HG03280 (cell line): ENCODE data around the gene TRHDE.
"Not testable (repeated sequence)": the region's sequence is repeated elsewhere in the genome, so short reads cannot be mapped to it uniquely, and the experiment has no call there.

ENCODE experiments used
- ATAC-seq: cut with Tn5 transposase; IDR thresholded peaks from one replicate; pipeline ENCODE4 v1.9.1; 2021; ENCODE audit warnings: mild to moderate bottlenecking, moderate library complexity; ENCODE audit not compliant: unreplicated experiment

The TRHDE gene

DNA sequence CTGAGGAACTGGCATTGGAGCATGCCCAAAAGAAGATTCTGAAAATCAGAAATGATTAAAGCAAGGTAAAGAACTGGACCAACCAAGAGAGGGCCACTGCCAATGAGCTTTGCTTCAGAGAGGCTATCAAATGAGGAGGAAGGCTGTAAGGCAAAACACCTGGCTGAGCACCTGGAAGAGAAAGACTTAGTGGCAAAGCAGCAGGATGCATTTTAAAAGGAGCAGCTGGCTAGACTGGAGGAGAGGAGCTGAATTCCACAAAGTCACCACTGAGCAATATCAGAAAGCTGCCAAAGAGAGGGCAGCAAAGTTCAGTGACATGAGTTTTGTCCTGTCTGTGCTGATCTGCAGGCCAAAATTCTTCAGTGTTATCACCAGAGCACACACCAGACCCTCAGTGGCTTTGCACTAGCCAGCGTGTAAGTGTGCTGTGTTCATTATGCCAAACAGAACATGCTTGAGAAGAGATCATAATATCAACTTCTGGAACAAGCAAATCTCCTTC lies 338.7 kb downstream of the TRHDE start:
- no peak for ATAC-seq

DNA sequence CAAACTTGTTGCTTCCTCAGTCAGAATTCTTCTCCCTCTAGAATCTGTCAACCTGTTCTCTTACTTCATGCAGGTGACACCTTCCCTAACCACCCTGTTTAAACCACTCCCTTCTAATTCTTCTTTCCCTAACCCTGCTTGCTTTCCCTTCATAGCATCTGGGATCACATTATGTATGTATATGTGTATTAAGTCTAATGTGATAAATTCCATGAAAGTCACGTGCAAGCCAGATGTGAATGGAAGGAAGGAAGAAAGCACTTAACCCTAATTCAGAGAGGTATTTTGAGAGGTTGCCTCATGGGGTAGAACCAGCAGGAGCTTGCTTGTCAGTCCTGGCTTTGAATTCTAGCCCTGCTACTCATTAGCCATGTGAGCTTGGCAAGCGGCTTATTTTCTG lies 340.0 kb downstream of the TRHDE start:
- ATAC-seq, result no peak

DNA sequence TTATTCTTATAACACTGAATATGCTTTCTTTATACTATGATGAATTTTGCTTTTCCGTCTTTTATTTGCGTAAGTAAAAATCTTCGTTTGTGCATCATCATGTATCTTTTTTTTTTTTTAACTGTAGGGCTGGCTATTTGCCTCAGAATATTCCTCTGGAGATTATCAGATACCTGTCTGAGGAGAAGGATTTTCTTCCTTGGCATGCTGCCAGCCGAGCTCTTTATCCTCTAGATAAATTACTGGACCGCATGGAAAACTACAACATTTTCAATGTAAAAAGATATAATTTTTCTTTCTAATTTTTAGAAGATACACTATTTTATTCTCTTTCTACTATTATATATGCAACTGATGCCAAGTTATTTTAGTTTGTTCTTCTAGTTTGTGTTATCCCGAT lies 346.6 kb downstream of the TRHDE start:
- no peak for ATAC-seq

GRCh38 chr12:72622556-72622955 lies 350.4 kb downstream of the TRHDE start:
- no peak for ATAC-seq

DNA sequence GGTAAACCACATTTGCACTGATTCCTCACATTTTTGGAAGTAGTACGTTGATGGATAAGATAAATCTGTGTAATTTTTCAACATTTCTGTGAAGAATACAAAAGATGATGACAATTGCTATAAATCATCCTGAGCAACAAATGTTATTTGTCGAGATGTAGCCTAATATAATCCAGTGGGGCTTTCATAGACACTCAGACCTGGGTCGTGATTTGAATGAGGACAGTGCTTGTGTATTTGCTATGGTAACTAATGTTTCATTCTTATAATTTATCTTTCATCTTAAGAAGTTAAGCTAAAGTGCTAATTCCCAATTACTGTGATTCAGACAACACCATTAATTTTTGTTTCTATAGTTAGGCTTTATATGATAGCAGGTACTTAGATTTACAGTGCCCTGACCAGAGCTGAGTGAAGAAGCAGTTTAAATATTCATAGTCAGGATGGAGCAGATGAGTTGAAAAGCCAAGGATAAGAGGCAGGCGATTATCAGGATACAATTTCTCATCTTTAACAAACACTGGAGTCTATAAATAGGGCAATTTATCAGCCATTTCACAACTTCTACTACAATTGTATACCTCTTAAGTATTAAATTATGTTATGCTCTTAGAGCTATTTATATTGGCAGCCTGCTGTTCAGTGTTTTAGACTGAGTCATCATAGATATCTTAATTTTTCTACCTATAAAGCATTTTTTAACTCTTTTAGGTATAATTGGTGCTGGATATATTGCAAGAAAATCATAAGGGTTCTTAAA lies 359.9 kb downstream of the TRHDE start:
- ATAC-seq, result no peak

DNA sequence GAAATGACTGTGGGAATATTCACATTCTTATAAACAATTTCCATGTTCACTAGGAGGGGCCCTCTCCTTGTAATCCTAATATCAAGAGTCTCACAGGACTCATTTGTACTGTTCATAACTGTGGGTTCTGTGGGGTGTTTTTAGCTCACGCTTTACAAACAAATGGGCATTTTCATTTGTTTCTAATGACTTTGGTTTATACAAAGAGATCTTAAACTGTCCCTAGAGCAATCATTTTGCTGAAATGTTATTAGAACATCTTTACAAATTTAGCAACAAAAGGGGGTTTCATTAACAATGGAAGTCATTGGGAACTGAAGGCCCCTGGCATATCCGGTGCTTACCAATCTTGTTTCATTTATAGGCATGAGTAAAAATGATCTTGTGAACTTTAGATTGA lies 370.5 kb downstream of the TRHDE start:
- no peak for ATAC-seq

- ATAC-seq, result no peak
Measured at GRCh38 chr12:72647139-72647538, 375.0 kb downstream of the TRHDE start.

- ATAC-seq, result no peak
Measured at GRCh38 chr12:72658615-72659014, 386.4 kb downstream of the TRHDE start.

GRCh38 chr12:72660174-72660573 lies 388.0 kb downstream of the TRHDE start:
- not testable (repeated sequence) for ATAC-seq

DNA sequence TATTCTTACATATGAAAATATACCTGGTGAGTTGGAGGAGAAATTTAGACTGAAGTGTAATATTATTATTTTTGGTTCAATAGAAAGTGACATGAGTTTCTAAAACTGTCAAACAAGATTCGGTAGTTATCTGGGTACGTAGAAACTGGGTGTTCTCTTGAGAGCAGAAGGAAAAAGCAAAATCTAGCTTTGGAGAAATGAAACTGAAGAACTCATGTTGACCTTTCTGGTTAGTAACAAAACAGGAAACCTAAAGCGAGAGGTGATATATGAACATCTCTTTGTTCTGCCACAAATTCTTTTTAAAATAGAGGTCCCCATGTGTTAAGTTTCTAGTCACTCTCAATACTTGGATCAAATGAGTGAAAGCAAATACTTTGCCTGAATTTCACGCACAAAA lies 401.7 kb downstream of the TRHDE start:
- no peak for ATAC-seq

GRCh38 chr12:72676556-72676955 lies 404.4 kb downstream of the TRHDE start:
- no peak for ATAC-seq

GRCh38 chr12:72677139-72677538 lies 405.0 kb downstream of the TRHDE start:
- ATAC-seq, result no peak

DNA sequence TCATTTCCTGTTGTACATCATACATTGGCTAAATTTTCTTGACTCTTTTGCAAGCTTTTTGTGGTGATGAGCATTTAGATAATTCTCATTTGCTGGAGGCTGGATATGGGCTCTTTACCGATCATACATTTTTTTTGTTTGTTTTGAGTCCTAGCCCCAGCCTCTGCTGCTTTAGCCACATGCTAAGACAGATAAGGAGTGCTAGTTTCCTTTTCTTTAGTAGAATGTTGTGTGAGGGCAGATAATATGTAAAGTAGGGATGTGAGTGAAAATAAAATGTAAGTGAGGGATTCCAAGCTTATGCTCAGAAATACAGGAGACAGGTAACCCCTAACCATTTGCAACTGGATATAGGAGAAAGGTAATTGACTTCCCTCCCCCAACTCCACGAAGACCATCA lies 405.7 kb downstream of the TRHDE start:
- ATAC-seq, result no peak

GRCh38 chr12:72679147-72679757 lies 407.1 kb downstream of the TRHDE start:
- no peak for ATAC-seq

- no peak for ATAC-seq
Measured at GRCh38 chr12:72681028-72681427, 408.9 kb downstream of the TRHDE start.

DNA sequence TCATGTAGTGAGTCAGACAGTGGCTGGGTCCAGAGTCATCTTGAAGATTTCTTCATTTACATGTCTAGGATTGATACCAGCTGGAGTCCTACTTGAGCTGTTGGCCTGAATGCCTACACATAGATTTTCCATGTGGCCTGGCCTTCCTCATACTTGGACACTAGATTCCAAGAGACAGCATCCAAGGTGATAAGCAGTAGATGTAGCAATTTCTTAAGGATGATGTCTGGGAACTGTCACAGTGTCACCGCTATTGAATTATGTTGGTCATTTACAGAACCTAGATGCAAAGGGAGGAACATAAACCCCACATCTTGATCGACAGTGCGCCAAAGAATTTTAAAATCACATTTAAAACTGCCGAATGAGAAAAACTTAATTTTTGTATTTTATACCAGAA lies 412.3 kb downstream of the TRHDE start:
- ATAC-seq, result no peak

DNA sequence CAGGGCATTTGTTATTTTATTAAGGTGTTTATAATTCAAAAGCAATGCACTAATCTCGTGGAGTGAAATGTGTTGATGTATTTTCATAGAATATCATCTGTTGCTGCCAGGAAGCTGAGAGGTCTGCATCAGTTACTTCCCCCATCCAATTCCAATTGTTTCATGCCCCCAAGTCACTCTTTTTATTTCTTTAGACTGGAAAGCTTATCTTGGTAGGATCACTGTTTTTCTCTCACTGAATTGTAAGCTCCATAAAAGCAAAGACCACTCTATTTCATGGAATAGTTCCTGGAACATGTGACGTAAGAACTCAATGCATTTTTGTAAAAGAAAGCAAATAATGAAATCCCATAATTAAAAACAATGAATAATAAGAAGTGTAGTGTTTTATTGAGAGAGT lies 420.2 kb downstream of the TRHDE start:
- no peak for ATAC-seq

DNA sequence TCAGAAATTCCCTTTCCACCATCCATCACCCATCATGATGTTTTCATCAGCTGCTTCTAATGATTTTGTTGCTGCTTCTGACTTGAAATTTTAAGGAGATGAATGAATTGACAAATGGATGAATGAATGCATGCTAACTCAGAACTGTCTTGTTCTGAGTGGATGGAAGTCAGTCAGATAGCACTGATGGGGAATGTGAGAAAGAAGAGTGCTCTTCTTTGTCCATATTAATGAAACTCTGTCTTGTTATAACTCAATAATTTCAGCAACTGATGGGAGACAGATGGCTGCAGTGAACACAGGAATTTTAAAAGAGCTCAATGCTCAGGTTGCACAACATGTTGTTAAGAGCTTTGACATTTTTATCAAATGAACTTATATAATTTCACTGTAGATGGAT lies 422.0 kb downstream of the TRHDE start:
- no peak for ATAC-seq

DNA sequence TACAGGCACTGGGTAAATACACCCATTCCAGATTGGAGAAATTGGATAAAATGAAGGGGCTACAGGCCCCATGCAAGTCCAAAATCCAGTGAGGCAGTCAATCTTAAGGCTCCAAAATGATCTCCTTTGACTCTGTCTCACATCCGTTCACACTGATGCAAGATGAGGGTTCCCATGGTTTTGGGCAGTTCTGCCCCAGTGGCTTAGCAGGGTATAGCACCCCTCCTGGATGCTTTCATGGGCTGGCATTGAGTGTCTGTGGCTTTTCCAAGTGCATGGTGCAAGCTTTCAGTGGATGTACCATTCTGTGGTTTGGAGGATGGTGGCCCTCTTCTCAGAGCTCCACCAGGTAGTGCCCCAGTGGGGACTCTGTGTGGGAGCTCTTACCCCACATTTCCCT lies 427.2 kb downstream of the TRHDE start:
- ATAC-seq, result no peak

DNA sequence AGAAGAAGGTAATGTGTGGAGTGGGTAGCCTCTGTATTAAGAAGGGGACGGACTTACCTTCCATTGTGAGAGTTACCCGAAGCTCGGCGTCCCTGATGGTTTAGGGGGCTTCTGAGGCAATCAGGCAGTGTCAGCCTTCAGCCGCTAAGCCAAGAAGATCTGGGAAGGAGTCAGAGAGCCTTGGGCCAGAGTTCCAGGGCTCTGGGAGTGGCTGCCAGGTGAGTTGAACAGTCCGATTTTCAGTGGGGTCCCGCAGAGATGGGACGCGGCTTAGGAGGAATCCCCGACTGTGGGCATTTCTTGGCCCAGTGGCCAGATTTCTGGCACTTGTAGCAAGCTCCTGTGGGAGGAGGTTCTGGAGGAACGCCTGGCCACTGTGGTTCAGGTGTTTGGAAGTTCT lies 439.9 kb downstream of the TRHDE start:
- ATAC-seq, result not testable (repeated sequence)

GRCh38 chr12:72716221-72716620 lies 444.1 kb downstream of the TRHDE start:
- no peak for ATAC-seq

- no peak for ATAC-seq
Measured at GRCh38 chr12:72717036-72717435, 444.9 kb downstream of the TRHDE start.
